Cerebellar cortex (tissue), 1 donor: ENCODE data around the gene DNM3.

ENCODE experiments used
- DNase-seq: peaks from one replicate; pipeline ENCODE4 v3.0.0-alpha.2; 2015; ENCODE audit warnings: low spot score

The DNM3 gene

DNA sequence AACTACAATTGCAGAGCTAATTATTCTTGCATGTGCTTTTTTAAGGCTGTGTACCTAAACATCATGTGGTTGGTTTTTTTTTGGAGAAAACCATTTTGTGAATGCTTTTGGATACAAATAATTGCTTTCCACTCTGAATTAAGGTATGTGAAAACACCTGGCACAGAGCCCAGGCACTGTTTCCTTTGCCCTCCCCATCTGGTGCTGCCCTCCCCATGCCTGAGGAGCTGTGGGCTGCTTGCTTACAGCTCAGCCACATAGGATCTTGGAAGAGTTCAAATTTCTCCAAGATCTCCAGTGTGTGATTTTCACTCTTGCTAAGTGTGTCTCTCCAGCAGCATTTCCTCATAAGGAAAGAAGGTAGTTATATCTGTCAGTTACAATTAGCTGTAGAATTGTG, 27.8 kb downstream of the DNM3 start:
- DNase-seq = peak; percentile 76

DNA sequence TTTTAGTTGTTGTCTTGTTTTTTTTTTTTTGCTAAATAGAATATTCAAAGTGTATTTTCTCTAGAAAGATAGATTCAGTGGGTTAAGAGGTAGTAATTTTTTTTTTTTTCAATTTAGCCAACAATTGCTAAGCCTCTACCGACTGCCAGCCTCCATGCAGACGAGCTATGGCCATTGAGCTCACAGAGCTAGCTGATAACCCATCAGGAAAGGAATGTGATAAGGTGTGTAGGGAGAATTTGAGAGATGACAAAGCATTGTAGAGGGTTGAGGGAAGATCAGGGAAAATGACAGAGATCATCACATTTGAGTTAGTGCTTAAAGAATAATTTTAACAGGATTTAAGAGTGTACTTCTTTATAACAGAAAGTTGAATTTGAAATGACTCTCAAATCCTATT, 30.6 kb downstream of the DNM3 start:
- DNase-seq = no peak

DNA sequence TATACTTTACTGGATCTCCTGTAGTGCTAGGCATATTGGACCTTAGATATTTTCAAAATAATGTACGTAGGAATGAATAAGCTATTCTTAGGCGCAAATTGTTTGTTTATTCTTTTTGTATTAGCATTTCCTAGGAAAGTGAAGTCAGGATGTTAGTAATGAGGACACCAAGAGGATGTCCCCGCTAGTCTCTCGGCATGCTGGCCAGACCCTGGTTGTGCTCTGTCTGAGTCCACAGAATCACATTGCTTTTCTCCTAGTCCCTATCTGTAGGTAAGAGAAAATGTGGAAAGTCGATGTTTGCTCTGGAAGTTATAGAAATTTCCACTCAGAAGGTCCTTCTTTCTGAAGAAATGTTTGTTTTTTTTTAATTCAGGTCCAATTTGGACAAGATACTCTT, 31.1 kb downstream of the DNM3 start:
- DNase-seq = no peak

DNA sequence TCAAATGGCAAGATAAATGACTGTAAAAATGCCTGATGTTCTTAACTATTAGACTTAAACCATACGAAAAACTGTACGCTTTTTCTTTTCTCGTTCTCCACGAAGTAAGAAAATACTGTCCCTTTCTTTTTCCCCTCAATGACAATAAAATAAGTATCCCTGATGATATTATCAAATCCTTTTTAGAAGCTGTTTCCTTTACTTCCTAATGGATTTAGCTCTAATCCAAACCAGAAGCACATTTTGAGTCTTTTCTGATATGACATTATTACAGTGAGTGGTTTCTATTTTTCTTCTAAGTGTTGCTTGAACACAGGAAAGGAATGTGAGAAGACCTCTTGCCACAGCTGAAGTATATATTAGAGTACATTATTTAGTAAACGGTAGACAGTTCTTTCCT, 32.4 kb downstream of the DNM3 start:
- no peak for DNase-seq

DNA sequence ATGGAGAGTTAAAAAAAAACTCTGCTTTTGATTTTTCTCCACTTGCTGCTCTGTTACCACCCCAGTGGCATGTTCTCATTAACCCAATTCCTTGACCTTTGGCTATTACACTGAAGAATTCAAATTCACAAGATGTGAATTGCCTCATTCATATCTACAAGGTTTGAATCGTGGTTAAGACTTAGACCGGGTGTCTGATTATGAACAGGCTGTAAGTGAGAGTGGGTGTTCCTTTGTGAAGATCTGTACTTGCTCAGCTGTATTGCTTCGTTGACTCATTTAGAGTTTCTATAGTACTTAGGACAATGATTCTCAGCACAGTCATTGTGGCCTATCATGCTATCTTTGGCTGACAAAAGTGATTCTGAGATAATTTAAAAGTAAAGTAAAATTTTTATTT, 36.4 kb downstream of the DNM3 start:
- DNase-seq = no peak

DNA sequence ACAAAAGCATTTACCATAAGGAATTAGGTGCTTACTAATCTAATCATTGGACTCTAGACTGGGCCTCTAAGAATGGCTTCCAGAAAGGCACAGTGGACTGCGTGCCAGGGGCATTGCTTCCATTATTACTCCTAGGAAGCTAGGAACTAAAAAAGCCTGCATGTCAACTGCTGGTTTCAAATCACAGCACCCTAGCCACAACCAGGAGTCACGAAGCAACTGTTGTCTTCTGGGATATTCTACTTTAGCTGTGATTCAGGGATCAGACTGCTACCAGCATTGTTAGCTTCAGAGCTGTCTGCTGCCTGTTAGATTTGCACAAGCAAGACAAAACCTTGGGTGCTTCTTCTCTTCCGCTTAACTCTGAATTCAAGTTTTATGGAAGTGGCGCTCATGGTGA, 38.3 kb downstream of the DNM3 start:
- no peak for DNase-seq

DNA sequence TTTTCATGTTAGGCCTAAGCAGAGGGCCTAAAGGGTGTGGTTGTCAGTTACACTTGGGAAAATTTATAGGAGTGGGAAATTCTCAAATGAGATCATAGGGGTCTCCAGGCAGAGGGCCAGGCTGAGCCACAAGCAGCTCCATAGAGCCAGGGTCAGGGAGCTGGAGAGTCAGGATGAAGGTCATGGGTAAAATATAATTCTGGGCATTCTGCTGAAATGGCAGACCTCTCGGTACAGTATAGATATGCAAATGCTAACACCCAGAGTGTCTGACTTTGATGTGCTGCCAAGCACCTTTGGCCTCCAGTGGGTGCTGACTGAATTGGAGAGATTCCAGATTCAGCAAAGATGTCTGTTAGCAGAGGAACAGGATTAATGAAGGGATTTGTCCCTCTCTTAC, 40.1 kb downstream of the DNM3 start:
- no peak for DNase-seq

DNA sequence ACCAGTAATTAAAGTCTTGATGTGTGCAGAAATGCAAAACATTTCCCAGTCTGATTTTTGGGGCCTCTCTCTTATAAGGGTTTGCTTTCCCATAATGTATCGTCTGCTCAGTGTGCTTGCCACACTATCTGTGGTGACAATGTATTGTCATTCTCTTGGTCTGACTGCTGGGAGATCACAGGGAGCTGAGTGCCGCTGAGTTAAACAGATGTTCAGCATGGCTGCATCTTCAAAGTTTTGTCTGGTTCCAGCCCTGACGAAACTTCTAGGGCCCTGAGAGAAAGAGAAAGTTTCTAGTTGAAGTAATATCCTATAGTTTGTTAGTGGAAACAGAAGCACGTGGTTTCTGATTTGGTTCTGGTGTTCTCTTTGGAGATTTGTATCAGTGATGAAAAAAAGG, 42.6 kb downstream of the DNM3 start:
- DNase-seq = no peak

DNA sequence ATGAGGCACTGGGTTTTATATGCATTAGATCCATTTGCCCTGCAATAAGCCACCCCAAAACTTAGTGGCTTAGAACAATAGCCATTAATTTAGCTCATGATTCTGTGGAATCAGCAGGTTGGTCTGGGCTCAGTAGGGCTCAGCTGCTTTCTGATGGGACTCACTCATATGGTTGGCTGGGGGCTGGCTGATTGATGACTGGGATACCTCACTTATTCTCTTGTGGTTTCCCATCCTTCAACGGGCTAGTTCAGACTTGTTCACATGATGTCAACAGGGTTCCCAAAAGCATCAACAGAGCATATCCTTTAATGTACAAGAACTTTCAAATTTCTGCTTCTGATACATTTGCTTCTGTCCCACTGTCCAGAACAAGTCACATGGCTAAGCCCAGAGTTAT, 43.2 kb downstream of the DNM3 start:
- DNase-seq = no peak

DNA sequence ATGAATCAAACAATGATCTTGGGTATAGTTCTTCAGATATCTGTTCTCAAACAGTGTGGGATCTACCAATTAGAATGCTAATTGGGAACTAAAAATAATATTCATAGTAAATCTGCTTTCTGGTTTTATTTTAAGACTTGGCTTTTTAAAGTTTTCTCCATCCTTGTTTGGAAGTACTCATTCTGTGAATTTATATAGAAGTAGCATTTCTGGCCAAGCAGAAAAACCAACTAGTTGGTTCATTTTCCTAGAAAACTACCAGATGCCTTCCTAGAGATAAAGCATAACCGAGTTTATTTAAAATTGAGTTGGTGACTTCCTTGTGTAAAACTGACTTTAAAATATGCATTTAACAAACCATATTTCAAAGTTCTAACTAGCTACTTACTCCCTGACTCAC, 48.8 kb downstream of the DNM3 start:
- no peak for DNase-seq

DNA sequence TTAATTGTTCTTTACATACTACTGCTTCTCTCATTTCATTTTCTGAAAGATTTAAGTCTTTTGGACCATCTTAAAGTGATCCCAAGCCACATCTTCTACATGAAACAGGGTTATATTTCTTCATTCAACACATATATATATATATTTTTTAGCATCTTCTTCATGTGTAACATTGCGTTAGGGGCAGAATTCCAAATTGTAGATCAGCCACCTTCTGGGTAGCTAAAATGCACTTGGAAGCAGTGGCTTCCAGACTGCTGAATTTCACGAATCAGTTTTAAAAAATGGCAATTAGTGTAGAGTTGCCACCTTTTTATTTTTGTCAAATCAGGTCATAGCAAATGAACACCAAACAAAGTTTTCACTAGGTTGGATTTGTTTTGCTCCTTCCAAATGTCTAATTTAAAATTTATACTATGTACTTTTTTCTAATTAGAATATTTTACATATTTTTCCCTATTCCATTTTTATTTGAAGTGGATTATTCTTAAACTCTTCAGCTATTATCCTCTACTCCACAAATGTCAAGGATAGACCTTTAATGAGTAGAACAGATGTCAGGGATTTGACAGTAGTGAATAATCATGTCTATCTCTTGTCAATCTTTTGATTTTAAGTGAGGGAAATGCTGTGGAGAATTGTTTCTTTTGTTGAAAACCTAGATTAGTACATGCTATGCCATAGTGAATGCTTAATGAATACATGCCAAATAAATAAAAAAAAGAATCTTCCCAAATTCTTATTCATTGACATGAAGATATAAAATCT, 55.8 kb downstream of the DNM3 start:
- DNase-seq = peak; percentile 43

DNA sequence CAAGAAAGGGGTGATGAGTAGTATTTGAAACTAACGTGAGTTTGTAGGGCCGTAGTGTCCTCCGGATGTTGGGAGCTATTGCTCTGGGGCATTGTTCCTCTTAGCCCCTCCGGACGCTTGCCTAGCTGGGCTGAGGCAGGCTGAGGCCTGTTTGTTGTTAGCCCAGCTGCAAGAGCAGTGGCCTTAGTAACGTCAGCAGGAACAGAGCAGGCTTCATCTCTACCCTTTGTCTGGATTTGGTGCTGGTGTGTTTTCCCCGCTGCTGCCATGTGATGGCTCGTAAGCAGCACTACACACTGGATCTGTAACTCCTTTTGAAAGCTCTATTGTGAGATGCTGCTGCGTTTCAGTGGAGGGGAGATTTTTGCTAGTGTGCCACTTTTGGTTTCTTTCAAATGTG, 57.6 kb downstream of the DNM3 start:
- peak; percentile 51 for DNase-seq

DNA sequence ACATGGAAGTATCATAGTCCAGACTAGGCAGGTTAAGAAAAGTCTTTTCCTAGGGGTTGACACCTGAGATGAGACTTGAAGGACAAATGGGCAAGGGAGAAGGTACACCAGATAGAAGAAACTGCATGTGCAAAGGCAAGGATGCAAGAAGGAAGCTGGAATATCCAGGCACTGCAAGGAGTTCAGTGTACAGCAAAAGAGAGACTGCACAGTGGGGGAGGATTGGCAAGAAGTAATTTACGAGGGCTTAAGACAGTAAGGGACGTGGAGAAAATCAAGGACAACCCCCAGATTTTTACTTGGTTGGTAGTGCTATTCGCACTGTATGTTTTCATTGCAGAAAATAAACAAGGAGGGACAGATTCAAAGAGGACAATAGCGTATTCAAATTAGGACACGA, 58.5 kb downstream of the DNM3 start:
- DNase-seq = no peak

DNA sequence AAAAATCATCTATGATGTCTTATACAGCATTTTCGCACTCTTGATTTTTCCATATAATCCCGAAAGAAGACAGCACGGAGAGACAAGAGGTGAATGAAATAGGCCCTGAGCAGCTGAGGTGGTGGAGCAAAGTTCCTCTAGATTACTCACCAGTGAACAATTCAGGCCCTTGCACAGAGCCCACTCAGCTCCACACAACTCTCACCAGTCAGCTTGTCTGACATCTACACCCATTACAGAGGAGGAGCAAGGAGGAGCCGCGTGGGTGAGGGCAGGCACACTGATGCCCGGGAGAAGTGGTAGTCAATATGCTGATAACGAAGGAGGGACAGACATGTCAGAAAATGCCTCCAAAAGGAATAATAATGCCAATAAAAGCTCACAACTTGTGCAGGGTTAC, 59.9 kb downstream of the DNM3 start:
- DNase-seq = no peak

DNA sequence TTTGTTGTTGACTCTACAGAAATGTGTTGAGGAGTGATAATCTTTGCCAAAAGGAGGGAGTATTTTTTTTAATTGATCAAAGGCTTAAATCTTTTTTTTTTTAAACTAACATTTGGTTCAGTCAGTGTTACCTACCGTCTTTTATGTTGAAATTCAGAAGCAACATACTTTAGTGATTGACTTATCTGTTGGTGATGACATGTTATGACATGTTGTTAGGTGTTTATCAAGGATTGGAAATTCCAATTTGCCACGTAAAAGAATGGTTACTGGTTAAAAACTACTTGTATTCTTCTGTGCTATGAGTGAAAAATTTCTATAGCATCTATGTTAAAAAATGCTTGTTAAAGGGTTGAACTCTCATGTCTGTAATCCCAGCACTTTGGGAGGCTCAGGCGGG, 61.2 kb downstream of the DNM3 start:
- no peak for DNase-seq

DNA sequence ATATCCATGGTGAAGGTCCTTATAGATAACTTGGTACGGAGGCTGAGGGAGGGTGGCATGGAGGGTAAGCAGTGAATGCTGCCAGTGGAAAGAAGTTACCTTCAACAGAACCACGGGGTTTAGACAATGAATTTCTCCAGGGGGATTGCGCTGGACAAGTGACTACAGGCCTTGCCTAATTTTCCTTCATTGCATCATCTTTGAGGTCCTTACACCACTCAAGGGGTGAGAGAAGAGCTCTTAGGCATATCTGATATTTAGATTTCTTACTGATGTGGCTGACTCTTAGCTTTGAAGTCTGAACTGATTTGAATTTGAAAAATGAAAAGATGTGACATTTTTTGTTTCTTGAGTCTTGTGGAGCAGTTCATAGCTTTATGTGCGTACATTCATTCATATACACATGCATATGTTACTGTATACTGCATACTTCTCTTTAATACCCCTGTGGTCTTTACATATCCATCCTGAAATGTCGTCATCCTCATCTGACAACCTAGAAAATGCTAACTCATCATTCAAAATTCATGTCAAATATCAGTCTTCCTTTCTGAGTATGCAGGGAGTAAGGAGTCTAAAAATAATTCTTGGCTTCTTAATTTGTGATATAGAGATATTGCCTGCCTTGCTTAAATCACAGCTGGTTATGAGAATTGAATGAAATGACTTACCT, 63.6 kb downstream of the DNM3 start:
- DNase-seq = no peak

DNA sequence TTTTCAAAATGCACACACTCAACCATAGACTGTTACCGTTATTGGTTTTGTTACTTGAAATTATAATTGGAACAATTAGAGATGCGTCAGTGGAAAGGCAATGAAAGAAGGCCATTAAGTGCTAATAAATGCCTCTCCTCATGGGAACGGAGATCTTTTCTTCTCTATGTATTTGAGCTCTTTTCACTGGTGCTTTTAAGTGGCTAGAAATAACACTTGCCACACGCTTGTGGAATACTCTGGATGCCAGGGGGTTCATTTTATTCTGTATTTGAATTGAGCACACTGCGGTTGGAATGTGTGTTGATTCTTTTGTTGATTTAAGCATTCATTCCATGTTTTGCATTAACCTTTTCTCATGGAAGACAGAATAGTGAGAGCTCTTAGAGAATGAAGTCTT, 68.4 kb downstream of the DNM3 start:
- no peak for DNase-seq

DNA sequence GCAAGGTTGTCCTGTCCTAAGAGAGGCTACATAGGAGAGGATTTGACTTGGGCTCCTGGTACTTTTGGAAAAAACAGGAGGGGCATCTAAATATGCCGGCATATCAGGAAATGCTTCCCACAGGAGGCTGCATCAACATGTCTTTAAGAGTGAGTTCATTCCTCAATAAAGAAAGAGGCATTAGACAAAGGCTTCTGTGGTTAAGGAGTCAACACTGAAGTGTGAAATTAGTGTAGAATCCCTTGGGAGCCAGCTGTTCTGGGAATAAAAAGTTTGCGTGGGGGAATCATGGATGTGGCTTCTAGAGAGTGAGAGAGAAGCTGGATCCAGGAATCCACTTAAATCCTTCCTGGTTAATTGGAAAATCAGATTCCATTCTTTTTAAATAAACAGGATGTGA, 69.5 kb downstream of the DNM3 start:
- no peak for DNase-seq

DNA sequence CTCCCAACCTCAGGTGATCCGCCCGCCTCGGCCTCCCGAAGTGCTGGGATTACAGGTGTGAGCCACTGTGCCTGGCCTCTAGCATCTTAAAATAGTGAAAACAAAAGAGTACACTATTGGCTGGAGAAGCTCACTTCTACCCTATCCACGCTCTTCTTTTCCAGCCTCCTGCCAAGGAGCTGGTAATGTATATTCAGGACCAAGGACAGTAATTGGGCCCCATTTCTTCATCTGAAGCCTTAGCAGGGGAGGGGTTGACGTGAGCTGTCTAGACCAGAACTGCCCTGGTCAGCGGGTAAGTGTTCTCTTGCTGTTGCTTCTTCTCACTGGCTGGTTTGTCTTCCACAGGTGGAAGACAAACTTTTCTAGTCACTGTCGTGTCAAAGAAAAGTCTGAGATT, 70.2 kb downstream of the DNM3 start:
- no peak for DNase-seq

DNA sequence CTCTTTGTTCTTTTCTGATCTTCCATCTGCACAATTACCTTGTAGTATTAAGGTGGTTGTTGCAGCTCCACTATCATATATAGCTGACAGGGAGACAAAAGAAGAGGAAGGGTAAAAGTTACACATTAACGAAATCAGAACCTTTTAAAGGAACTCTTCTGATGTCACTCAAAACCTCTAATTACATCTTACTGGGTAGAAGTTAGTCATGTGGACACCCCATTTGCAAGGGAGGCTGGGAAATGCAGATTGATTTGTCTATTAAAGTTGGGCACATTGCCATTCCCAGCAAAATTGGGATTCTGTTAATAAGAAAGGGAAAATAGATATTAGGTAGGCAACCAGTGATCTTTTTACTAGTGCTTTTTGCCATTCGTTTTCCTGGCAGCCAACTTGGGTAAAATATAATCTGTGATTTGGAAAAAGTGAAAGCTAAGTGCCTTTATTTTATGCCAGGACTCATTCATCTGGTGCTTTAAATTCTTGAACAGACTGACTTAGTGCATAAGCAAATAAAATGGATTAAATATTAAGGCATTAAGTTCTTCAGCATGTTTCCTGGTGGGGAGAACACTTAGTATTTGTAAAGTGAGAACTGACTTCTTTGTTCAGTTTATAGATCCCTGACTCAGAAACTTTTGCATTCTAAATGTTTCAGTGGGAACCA, 71.3 kb downstream of the DNM3 start:
- no peak for DNase-seq

DNA sequence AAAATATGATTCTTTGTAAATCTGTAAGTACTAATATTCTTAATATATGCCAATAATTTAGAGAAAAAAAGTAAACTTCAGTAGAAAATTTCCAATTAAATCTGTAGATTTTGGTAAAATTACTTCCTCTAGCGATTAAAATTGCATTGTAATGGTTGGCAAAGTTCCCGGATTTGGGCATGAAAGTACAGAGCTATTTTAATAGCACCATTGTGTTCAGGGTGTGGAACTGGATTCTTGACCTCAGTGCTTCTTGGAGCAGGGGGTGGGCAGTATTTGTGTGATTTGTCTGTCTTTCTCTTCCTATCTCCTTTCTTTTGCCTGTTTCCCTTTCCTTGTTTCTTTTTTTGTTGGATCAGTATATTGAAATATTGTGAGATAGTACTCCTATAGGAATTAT, 72.1 kb downstream of the DNM3 start:
- DNase-seq = peak; percentile 56

DNA sequence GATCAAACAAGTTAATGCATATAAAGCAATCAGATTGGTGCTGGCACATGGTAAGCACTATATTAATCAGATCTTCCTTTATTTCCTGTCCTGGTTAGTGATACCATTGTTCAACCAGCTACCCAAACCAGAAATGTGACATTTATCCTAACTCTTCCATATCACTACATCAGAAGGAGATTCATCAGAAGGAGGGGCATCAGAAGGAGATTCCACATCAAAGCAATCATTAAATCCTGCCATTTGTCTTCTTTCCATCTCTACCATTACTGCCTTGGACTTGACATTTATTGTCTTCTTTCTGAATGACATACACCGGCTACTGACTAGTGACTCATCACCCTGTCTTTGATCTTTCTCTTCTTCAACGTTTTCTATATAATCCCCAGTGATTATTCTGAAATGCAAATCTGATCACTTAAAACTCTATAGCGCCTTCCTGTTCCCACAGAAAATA, 75.0 kb downstream of the DNM3 start:
- DNase-seq = no peak

DNA sequence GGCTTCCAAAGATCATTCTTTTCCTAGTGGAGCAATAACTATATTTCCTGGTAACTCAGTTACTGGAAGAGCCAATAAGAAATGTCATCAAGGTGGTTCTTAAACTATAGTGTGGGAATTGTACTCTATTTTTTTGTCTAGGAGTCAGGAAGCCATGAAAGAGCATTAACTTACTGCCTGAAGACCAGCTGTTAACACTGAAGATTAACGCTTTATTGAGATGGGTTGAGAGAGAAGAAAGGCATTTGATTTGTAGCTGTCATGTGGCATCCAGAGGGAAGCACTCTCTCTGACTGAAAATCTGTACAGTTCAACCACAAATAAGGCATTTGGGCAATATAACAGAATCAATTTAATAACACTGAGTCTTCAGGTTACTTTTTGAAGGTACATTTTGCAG, 76.0 kb downstream of the DNM3 start:
- DNase-seq = no peak
